HT1080 (cell line): Measurements from ENCODE around the gene DNAJC18. TPM values are rescaled to one million over a fixed set of nuclear protein-coding genes. Genes with fewer than 3 reads are reported as not detected.

Experiments used
- DNase-seq: peaks from one replicate; pipeline ENCODE4 v3.0.0-alpha.2; 2015; ENCODE audit warnings: low read depth
- total RNA-seq: library from RNA; depleted of rRNA; stranded (reverse); fragments of >200 nt; shearing (Covaris generic); gene quantifications from 2 replicates; pipeline ENCODE4 v1.2.3, GENCODE V29; 2014

The DNAJC18 gene
- total RNA-seq, 1 experiment from 2014 or later, result 11.9 TPM

- DNase-seq, result no peak
These were observed 34.9 kb downstream of the DNAJC18 start for GRCh38 chr5:139404484-139404840.

GRCh38 chr5:139403787-139404483, 35.4 kb downstream of the DNAJC18 start, which contains the start of gene SPATA24:
Gene SPATA24, minus strand, starts transcription at chr5:139404089. Its CDS starts 29 bp downstream, at chr5:139404060.
- peak; percentile 97 for DNase-seq

GRCh38 chr5:139403418-139403786, 35.9 kb downstream of the DNAJC18 start:
- no peak for DNase-seq

- DNase-seq, result peak; percentile 41
These were observed 36.7 kb downstream of the DNAJC18 start for GRCh38 chr5:139402561-139403158.

- DNase-seq, result no peak
These were observed 37.8 kb downstream of the DNAJC18 start for GRCh38 chr5:139401546-139401945.

- no peak for DNase-seq
These were observed 39.7 kb downstream of the DNAJC18 start for GRCh38 chr5:139399501-139400121.

GRCh38 chr5:139397921-139398320, 41.4 kb downstream of the DNAJC18 start:
- DNase-seq, result no peak

- no peak for DNase-seq
These were observed 42.6 kb downstream of the DNAJC18 start for GRCh38 chr5:139396691-139397090.

GRCh38 chr5:139395844-139396640, 43.3 kb downstream of the DNAJC18 start:
- no peak for DNase-seq

GRCh38 chr5:139394654-139395566, 44.4 kb downstream of the DNAJC18 start, which contains the start of gene PROB1:
Gene PROB1, minus strand, starts transcription at chr5:139395104. Its CDS starts 23 bp downstream, at chr5:139395081.
- DNase-seq, result no peak

- no peak for DNase-seq
These were observed 45.1 kb downstream of the DNAJC18 start for GRCh38 chr5:139394123-139394653.

GRCh38 chr5:139393497-139394122, 45.7 kb downstream of the DNAJC18 start:
- no peak for DNase-seq

GRCh38 chr5:139392678-139393496, 46.4 kb downstream of the DNAJC18 start:
- no peak for DNase-seq

GRCh38 chr5:139392324-139392677, 47.0 kb downstream of the DNAJC18 start:
- no peak for DNase-seq

- DNase-seq, result peak; percentile 42
These were observed 47.6 kb downstream of the DNAJC18 start for GRCh38 chr5:139391570-139392323.

GRCh38 chr5:139390639-139391569, 48.4 kb downstream of the DNAJC18 start:
- no peak for DNase-seq
